Lower lobe of right lung (tissue), 2 donors: ENCODE data around the gene CDK5RAP3. TPM values are rescaled to one million over a fixed set of nuclear protein-coding genes. Genes with fewer than 3 reads are reported as not detected.

Experiments
- ATAC-seq, 2 donors: fragments of 200-7000 bp; cut with Tn5 transposase; one replicate each; pipeline ENCODE4 v1.9.1; 2020 to 2022; ENCODE audit warnings: mild to moderate bottlenecking in 2 of 2, moderate library complexity in 2 of 2
- DNase-seq: peaks from one replicate; pipeline ENCODE4 v3.0.0-alpha.2; 2020
- H3K27ac ChIP-seq: fragments of 200-600 bp; one replicate; pipeline ENCODE4 v1.8.0; 2022
- H3K27me3 ChIP-seq: fragments of 200-600 bp; one replicate; pipeline ENCODE4 v1.8.0; 2022; ENCODE audit warnings: low read depth
- H3K36me3 ChIP-seq: fragments of 200-600 bp; one replicate; pipeline ENCODE4 v1.8.0; 2022; ENCODE audit warnings: mild to moderate bottlenecking
- H3K4me1 ChIP-seq: fragments of 200-600 bp; one replicate; pipeline ENCODE4 v1.8.0; 2022
- H3K4me3 ChIP-seq: fragments of 200-600 bp; one replicate; pipeline ENCODE4 v1.8.0; 2022; ENCODE audit warnings: mild to moderate bottlenecking
- H3K9me3 ChIP-seq: fragments of 200-600 bp; one replicate; pipeline ENCODE4 v1.8.0; 2022
- intact Hi-C: fragments of 100-400 bp; cut with DNase I; formaldehyde crosslinking; loops from one replicate; pipeline ENCODE4 v1.11.0; 2022
- total RNA-seq: library from RNA; stranded (reverse); fragmentation: NEBNext Ultra II Directional; extraction: Animal tissue kit (Norgen Biotek cat#: 25700); gene quantifications from one replicate; pipeline ENCODE4 v1.2.1, GENCODE V29; 2021
- TF ChIP-seq, protein P1 (sequence below): fragments of 200-600 bp; IDR thresholded peaks from one replicate; pipeline ENCODE4 v1.8.0; 2022; ENCODE audit warnings: antibody characterized with exemption, mild to moderate bottlenecking
- donor health status: DM: no; HTN: yes; CAD: no; lungs with severe emphysema.

Gene CDK5RAP3
- total RNA-seq, 1 donor from 2014 or later, result 161 TPM

DNA sequence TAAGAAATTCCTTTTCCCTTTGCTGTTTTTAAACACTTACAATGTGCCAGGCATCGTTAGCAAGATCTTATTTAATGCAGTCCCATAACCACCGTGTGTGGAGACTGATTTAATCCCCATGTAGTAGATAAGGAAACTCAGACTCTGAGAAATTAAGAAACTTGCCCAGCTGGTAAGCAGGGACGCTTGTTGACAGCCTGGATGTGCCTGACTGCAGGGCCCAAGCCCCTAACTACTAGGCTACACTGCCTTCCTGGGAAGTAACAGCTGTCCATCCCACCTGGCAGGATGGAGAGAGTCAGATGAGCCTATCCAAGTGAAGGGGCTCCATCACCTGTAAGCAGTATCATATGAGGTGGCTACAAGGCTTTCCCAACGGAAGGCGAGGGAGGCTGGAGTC, 23.1 kb downstream of the CDK5RAP3 start:
- ATAC-seq (no peak), DNase-seq (no peak)
- Histone ChIP-seq H3K27me3 (no peaks in the 10 kb centered on the region), H3K4me1 (peaks cover 4% of the 10 kb centered on the region), H3K27ac (no peak overlapping the region), H3K36me3 (no peaks in the 10 kb centered on the region), H3K9me3 (no peaks in the 10 kb centered on the region), H3K4me3 (no peak overlapping the region)
- intact Hi-C loops, result no loop called here
- TF ChIP-seq, protein P1, sequence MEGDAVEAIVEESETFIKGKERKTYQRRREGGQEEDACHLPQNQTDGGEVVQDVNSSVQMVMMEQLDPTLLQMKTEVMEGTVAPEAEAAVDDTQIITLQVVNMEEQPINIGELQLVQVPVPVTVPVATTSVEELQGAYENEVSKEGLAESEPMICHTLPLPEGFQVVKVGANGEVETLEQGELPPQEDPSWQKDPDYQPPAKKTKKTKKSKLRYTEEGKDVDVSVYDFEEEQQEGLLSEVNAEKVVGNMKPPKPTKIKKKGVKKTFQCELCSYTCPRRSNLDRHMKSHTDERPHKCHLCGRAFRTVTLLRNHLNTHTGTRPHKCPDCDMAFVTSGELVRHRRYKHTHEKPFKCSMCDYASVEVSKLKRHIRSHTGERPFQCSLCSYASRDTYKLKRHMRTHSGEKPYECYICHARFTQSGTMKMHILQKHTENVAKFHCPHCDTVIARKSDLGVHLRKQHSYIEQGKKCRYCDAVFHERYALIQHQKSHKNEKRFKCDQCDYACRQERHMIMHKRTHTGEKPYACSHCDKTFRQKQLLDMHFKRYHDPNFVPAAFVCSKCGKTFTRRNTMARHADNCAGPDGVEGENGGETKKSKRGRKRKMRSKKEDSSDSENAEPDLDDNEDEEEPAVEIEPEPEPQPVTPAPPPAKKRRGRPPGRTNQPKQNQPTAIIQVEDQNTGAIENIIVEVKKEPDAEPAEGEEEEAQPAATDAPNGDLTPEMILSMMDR, result no peak

DNA sequence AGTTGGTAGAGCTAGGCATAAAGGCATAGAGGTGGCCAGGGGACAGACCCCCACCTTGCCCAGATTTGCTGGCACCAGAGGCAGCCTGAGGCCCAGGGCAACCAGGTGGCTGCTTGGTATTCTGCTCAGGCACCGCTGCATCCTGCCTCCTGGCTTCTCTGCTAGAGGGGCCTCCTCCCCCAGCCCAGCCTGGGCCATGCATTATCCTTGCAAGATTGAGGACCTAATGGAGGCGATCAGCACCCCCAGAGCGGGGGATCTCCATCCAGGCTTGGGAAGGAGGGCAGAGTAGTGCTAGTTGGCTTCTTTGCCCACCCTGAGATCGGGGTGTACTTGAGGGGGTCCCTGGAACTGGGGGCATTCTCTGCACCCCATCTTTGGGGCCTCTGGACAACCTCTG, 23.8 kb downstream of the CDK5RAP3 start:
- ATAC-seq (no peak), DNase-seq (peak; percentile 32)
- TF ChIP-seq, protein P1, result no peak
- H3K36me3 ChIP-seq, result no peaks in the 10 kb centered on the region
- no peak overlapping the region for H3K4me3 ChIP-seq
- intact Hi-C loops, result no loop called here
- peaks cover 5% of the 10 kb centered on the region for H3K4me1 ChIP-seq
- no peaks in the 10 kb centered on the region for H3K27me3 ChIP-seq
- no peak overlapping the region for H3K27ac ChIP-seq
- no peaks in the 10 kb centered on the region for H3K9me3 ChIP-seq

DNA sequence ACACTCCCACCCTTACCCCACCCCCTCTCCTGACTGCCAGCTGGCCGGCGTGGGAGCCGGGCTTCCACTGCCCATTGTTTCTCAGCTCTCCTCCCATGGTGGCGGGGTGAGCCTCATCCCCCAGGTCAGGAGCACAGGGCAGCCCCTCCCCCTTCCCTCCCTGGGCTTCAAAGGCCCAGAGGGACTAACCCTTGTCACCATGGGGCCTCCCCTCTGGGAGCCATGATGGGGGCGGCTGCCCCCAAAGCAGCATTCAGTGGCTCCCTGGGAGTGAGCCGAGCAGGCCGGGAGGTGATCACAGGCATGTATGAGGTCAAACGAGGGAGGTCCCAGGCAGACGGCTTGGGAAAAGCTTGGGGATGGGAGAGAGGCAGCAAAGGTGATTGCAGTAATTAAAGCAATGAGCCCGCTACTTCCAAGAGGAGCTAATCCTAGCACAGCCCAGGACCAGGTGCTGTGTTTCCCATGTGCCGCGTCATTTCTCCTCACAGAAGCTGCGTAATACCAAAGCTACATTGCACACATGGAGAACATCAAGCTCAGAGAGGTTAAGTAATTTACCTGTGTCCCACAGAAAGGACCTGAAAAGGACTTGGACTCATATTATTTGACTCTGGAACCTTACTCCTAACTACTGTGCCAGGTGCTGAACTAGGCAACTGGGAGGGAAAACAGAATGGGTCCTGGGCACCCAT, 24.5 kb downstream of the CDK5RAP3 start:
- intact Hi-C loops, result no loop called here
- no peak overlapping the region for H3K4me3 ChIP-seq
- no peaks in the 10 kb centered on the region for H3K27me3 ChIP-seq
- DNase-seq (no peak), ATAC-seq (no peak)
- peaks cover 9% of the 10 kb centered on the region for H3K4me1 ChIP-seq
- H3K36me3 ChIP-seq, result no peaks in the 10 kb centered on the region
- TF ChIP-seq, protein P1, result no peak
- no peak overlapping the region for H3K27ac ChIP-seq
- no peaks in the 10 kb centered on the region for H3K9me3 ChIP-seq

DNA sequence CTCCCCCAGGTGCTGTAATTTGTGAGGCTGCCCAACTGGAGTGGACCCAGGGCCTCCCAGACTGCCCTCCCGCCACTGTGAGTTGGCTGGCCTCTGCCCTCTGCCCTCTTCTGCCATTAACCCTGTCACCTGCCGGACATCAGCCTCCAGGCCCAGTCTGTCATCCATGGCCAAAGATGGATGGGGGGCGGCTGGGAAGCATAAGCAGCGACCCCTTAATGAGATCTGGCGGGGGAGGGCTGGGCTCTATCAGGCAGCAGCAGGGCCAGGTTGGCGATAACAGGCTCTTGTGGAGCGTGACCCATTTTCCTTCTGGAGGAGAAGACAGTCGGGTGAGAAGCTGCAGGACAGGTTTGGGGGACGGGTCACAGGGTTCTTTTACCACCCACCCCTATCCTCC, 25.3 kb downstream of the CDK5RAP3 start:
- no peak for ATAC-seq
- no peak for DNase-seq
- intact Hi-C loops, result no loop called here
- Histone ChIP-seq H3K27me3 (no peaks in the 10 kb centered on the region), H3K4me3 (no peak overlapping the region), H3K9me3 (no peaks in the 10 kb centered on the region), H3K4me1 (peaks cover 9% of the 10 kb centered on the region), H3K27ac (no peak overlapping the region), H3K36me3 (no peaks in the 10 kb centered on the region)
- TF ChIP-seq, protein P1, result no peak

DNA sequence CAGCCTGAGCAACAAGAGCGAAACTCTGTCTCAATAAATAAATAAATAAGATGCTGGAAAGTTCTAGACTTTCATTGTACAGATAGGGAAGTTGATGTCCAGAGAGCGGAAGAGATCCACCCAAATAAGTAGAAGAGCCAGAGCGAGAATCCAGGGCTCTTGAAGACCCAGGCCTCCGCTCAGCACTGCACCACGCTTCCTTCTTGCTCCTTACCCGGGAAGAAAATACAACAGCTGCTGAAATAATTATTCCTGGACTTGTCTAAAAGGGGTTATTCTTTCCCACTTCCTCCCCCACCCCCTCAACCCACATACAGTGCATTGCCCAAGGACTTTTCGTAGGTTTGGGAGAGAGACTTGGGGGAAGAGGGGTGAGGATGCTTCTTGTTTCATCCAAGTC, 26.7 kb downstream of the CDK5RAP3 start:
- ATAC-seq (peak in 1 of 2 donors; percentile 46), DNase-seq (peak; percentile 46)
- TF ChIP-seq, protein P1, result no peak
- Histone ChIP-seq H3K27ac (no peak overlapping the region), H3K4me3 (no peak overlapping the region), H3K9me3 (no peaks in the 10 kb centered on the region), H3K4me1 (peaks cover 21% of the 10 kb centered on the region), H3K27me3 (no peaks in the 10 kb centered on the region), H3K36me3 (no peaks in the 10 kb centered on the region)
- intact Hi-C loops, result no loop called here
